Sigmoid colon (tissue), 7 donors: ENCODE results near the gene BTBD7. TPM values are rescaled to one million over a fixed set of nuclear protein-coding genes. Genes with fewer than 3 reads are reported as not detected.

Experiments used
- DNase-seq: peaks from one replicate; pipeline ENCODE4 v3.0.0-alpha.2; 2019
- H3K27ac ChIP-seq, 4 donors: fragments of 200-600 bp; sonication (generic); one replicate each; pipeline ENCODE4 v1.5.1; 2016 to 2019; ENCODE audit warnings: mild to moderate bottlenecking in 1 of 4
- H3K27me3 ChIP-seq, 3 donors: fragments of 200-600 bp; sonication (generic); one replicate each; pipeline ENCODE4 v1.5.1; 2019; ENCODE audit warnings: mild to moderate bottlenecking in 1 of 3
- H3K36me3 ChIP-seq, 4 donors: fragments of 200-600 bp; sonication (generic); one replicate each; pipeline ENCODE4 v1.5.1; 2016 to 2019
- H3K4me1 ChIP-seq, 4 donors: fragments of 200-600 bp; sonication (generic); one replicate each; pipeline ENCODE4 v1.5.1; 2017 to 2019
- H3K4me3 ChIP-seq, 4 donors: fragments of 200-600 bp; sonication (generic); one replicate each; pipeline ENCODE4 v1.5.1; 2017 to 2019; ENCODE audit warnings: mild to moderate bottlenecking in 2 of 4, moderate library complexity in 1 of 4
- H3K9me3 ChIP-seq, 4 donors: fragments of 200-600 bp in 3 of 4; sonication (generic) in 3 of 4; one replicate each; pipeline versions ENCODE4 v1.5.1 to v1.6.1; 2013 to 2019
- CTCF ChIP-seq, 4 experiments: fragments of 450-650 bp in 3 of 4; fragments of 200-600 bp in 1 of 4; IDR thresholded peaks; one replicate each; pipeline ENCODE4 v1.5.1; 2016 to 2019; ENCODE audit warnings: antibody characterized with exemption in 4 of 4, mild to moderate bottlenecking in 3 of 4, moderate library complexity in 2 of 4
- EP300 ChIP-seq, 4 donors: sonication (generic); formaldehyde crosslinking; IDR thresholded peaks; one replicate each; pipeline ENCODE4 v1.6.1; 2017; ENCODE audit warnings: antibody characterized with exemption in 4 of 4
- POLR2A ChIP-seq, 2 donors: fragments of 450-650 bp; IDR thresholded peaks; one replicate each; pipeline ENCODE4 v1.6.1; 2016; ENCODE audit warnings: antibody characterized with exemption in 2 of 2, mild to moderate bottlenecking in 2 of 2, moderate library complexity in 2 of 2
- POLR2AphosphoS5 ChIP-seq, 4 donors: sonication (generic); formaldehyde crosslinking; IDR thresholded peaks; one replicate each; pipeline ENCODE4 v1.6.1; 2017; ENCODE audit warnings: antibody characterized with exemption in 4 of 4
- WGBS, 2 donors: extraction: QIAGEN DNeasy Blood & Tissue Kit; methylation state at CpG; one replicate each; pipeline ENCODE4 v1.1.7; 2013; 5-methylcytosine and 5-hydroxymethylcytosine counted together
- intact Hi-C: fragments of 100-400 bp; cut with DNase I; formaldehyde crosslinking; loops from one replicate; pipeline ENCODE4 v1.15.1; 2023
- polyA plus RNA-seq, 3 donors: library from polyadenylated mRNA; stranded (reverse); fragments of 200-250 nt; gene quantifications; one replicate each; pipeline ENCODE4 v1.2.3, GENCODE V29; 2013
- total RNA-seq, 4 donors: library from RNA; depleted of rRNA; stranded (reverse); fragments of >200 nt; gene quantifications; one replicate each; pipeline ENCODE4 v1.1.0, GENCODE V29; 2016
- donor health status: healthy with polysubstance abuse.
- donor health status: Bipolar disorder and iron deficiency.
- donor health status: healthy.

Gene BTBD7
- total and polyA plus RNA-seq, 7 donors: 7.8 to 50.7 (median 30.3) TPM

GRCh38 chr14:93308686-93309345 is 24.0 kb downstream of the BTBD7 start:
- Histone ChIP-seq H3K4me1 (peaks cover 0 to 36% (median 20%) of the 10 kb centered on the region in 4 donors), H3K27me3 (no peaks in the 10 kb centered on the region), H3K4me3 (no peak overlapping the region), H3K9me3 (no peaks in the 10 kb centered on the region), H3K36me3 (no peaks in the 10 kb centered on the region), H3K27ac (no peak overlapping the region)
- DNase-seq: no peak
- 55 to 80% methylated on average over 2 of the region's 2 CpGs for WGBS, 2 donors
- TF ChIP-seq CTCF (IDR thresholded peaks at IDR 0.05): no peak
- TF ChIP-seq POLR2AphosphoS5 (IDR thresholded peaks at IDR 0.05): no peak
- intact Hi-C loops: no loop called here

- H3K4me1 ChIP-seq: peaks cover 0 to 42% (median 20%) of the 10 kb centered on the region in 4 donors
- H3K4me3 ChIP-seq: no peak overlapping the region
- H3K27me3 ChIP-seq: no peaks in the 10 kb centered on the region
- no peaks in the 10 kb centered on the region for H3K9me3 ChIP-seq
- no peak overlapping the region for H3K27ac ChIP-seq
- DNase-seq: no peak
- TF ChIP-seq CTCF (IDR thresholded peaks at IDR 0.05) (no peak), POLR2AphosphoS5 (IDR thresholded peaks at IDR 0.05) (no peak), POLR2A (IDR thresholded peaks at IDR 0.05) (no peak), EP300 (IDR thresholded peaks at IDR 0.05) (no peak)
- no peaks in the 10 kb centered on the region for H3K36me3 ChIP-seq
- intact Hi-C loops: no loop called here
These were observed 26.0 kb downstream of the BTBD7 start for GRCh38 chr14:93306812-93307211.

GRCh38 chr14:93305725-93306418 is 27.0 kb downstream of the BTBD7 start:
- no peak overlapping the region for H3K4me3 ChIP-seq
- DNase-seq: no peak
- intact Hi-C loops: no loop called here
- H3K4me1 ChIP-seq: peaks cover 0 to 48% (median 20%) of the 10 kb centered on the region in 4 donors
- no peak overlapping the region for H3K27ac ChIP-seq
- no peaks in the 10 kb centered on the region for H3K9me3 ChIP-seq
- 73 to 81% methylated on average over 6 of the region's 6 CpGs for WGBS, 2 donors
- no peaks in the 10 kb centered on the region for H3K36me3 ChIP-seq
- H3K27me3 ChIP-seq: no peaks in the 10 kb centered on the region
- TF ChIP-seq POLR2AphosphoS5 (IDR thresholded peaks at IDR 0.05): no peak
- TF ChIP-seq CTCF (IDR thresholded peaks at IDR 0.05): no peak
- no peak for TF ChIP-seq EP300 (IDR thresholded peaks at IDR 0.05)
- no peak for TF ChIP-seq POLR2A (IDR thresholded peaks at IDR 0.05)

GRCh38 chr14:93304771-93305170 is 28.1 kb downstream of the BTBD7 start:
- intact Hi-C loops: no loop called here
- H3K9me3 ChIP-seq: no peaks in the 10 kb centered on the region
- H3K4me1 ChIP-seq: peaks cover 0 to 48% (median 21%) of the 10 kb centered on the region in 4 donors
- DNase-seq: no peak
- H3K27ac ChIP-seq: no peak overlapping the region
- no peaks in the 10 kb centered on the region for H3K27me3 ChIP-seq
- no peak overlapping the region for H3K4me3 ChIP-seq
- 94 to 96% methylated on average over 1 of the region's 1 CpG for WGBS, 2 donors
- H3K36me3 ChIP-seq: no peaks in the 10 kb centered on the region
- TF ChIP-seq POLR2A (IDR thresholded peaks at IDR 0.05) (no peak), POLR2AphosphoS5 (IDR thresholded peaks at IDR 0.05) (no peak), EP300 (IDR thresholded peaks at IDR 0.05) (no peak), CTCF (IDR thresholded peaks at IDR 0.05) (no peak)
